ENCODE data around the gene MAP2K2.

DNA sequence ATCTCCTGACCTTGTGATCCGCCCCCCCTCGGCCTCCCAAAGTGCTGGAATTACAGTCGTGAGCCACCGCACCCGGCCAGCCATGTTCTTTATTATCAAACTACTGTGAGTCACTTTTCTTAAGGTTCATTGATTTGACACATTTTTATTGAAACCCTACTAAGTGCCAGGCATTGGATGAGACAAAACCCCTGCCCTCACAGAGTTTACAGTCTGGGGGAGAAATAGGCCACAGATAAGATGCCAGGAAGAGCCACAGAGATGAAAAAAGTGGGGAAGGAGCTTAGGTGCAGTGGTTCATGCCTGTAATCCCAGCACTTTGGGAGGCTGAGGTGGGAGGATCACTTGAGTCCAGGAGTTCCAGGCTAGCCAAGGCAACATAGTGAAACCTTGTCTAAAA, 14.5 kb upstream of the MAP2K2 start:
- TF ChIP-seq EZH2 (IDR thresholded peaks at IDR 0.05; ENCODE audit: insufficient read depth, poor library complexity, severe bottlenecking) (no peak), EZH2phosphoT487 (IDR thresholded peaks at IDR 0.05; ENCODE audit: insufficient read depth, low read depth) (no peak)

Data from GM23248 (cell line).